ENCODE data around the gene APLP1. TPM values are rescaled to one million over a fixed set of nuclear protein-coding genes. Genes with fewer than 3 reads are reported as not detected.
"Not testable (repeated sequence)": the region's sequence is repeated elsewhere in the genome, so short reads cannot be mapped to it uniquely, and the experiment has no call there.

Gene APLP1
- total RNA-seq, 1 donor from 2014 or later: 11.5 TPM

- no peaks in the 10 kb centered on the region for H3K9me3 Mint-ChIP-seq (ENCODE audit: unreplicated experiment)
- H3K27ac Mint-ChIP-seq (ENCODE audit: unreplicated experiment): no peak overlapping the region
- H3K4me1 Mint-ChIP-seq (ENCODE audit: unreplicated experiment): peaks cover 2% of the 10 kb centered on the region
- no peaks in the 10 kb centered on the region for H3K36me3 Mint-ChIP-seq (ENCODE audit: low read depth, unreplicated experiment)
- H3K4me3 Mint-ChIP-seq (ENCODE audit: unreplicated experiment): no peak overlapping the region
- DNase-seq (ENCODE audit: low spot score): no peak
- TF ChIP-seq CTCF (IDR thresholded peaks at IDR 0.05; ENCODE audit: unreplicated experiment): no peak
- peaks cover 7% of the 10 kb centered on the region for H3K27me3 Mint-ChIP-seq (ENCODE audit: unreplicated experiment)
These were observed 40.8 kb downstream of the APLP1 start for GRCh38 chr19:35908973-35909683.

GRCh38 chr19:35909684-35910035, 41.3 kb downstream of the APLP1 start:
- Mint-ChIP-seq H3K27ac (ENCODE audit: unreplicated experiment) (no peak overlapping the region), H3K9me3 (ENCODE audit: unreplicated experiment) (no peaks in the 10 kb centered on the region), H3K27me3 (ENCODE audit: unreplicated experiment) (peaks cover 4% of the 10 kb centered on the region), H3K4me3 (ENCODE audit: unreplicated experiment) (no peak overlapping the region), H3K4me1 (ENCODE audit: unreplicated experiment) (peaks cover 2% of the 10 kb centered on the region), H3K36me3 (ENCODE audit: low read depth, unreplicated experiment) (no peaks in the 10 kb centered on the region)
- DNase-seq (ENCODE audit: low spot score): no peak
- TF ChIP-seq CTCF (IDR thresholded peaks at IDR 0.05; ENCODE audit: unreplicated experiment): no peak

GRCh38 chr19:35910355-35910754, 42.0 kb downstream of the APLP1 start:
- not testable (repeated sequence) for H3K4me3 Mint-ChIP-seq (ENCODE audit: unreplicated experiment); H3K27me3 Mint-ChIP-seq (ENCODE audit: unreplicated experiment); H3K4me1 Mint-ChIP-seq (ENCODE audit: unreplicated experiment); DNase-seq (ENCODE audit: low spot score); H3K36me3 Mint-ChIP-seq (ENCODE audit: low read depth, unreplicated experiment); H3K9me3 Mint-ChIP-seq (ENCODE audit: unreplicated experiment); H3K27ac Mint-ChIP-seq (ENCODE audit: unreplicated experiment)

- no peak for DNase-seq (ENCODE audit: low spot score)
- H3K27ac Mint-ChIP-seq (ENCODE audit: unreplicated experiment): no peak overlapping the region
These were observed 42.8 kb downstream of the APLP1 start for GRCh38 chr19:35911173-35911572.

GRCh38 chr19:35911790-35912189, 43.4 kb downstream of the APLP1 start:
- no peak for DNase-seq (ENCODE audit: low spot score)
- TF ChIP-seq CTCF (IDR thresholded peaks at IDR 0.05; ENCODE audit: unreplicated experiment): no peak
- no peak overlapping the region for H3K27ac Mint-ChIP-seq (ENCODE audit: unreplicated experiment)
- no peak overlapping the region for H3K4me3 Mint-ChIP-seq (ENCODE audit: unreplicated experiment)
- peaks cover 2% of the 10 kb centered on the region for H3K4me1 Mint-ChIP-seq (ENCODE audit: unreplicated experiment)
- H3K27me3 Mint-ChIP-seq (ENCODE audit: unreplicated experiment): peaks cover 3% of the 10 kb centered on the region
- H3K9me3 Mint-ChIP-seq (ENCODE audit: unreplicated experiment): no peaks in the 10 kb centered on the region
- no peaks in the 10 kb centered on the region for H3K36me3 Mint-ChIP-seq (ENCODE audit: low read depth, unreplicated experiment)

More at GRCh38 chr19:35911173-35911572, 42.8 kb downstream of the APLP1 start:
- Mint-ChIP-seq H3K4me3 (ENCODE audit: unreplicated experiment) (no peak overlapping the region), H3K9me3 (ENCODE audit: unreplicated experiment) (no peaks in the 10 kb centered on the region), H3K27me3 (ENCODE audit: unreplicated experiment) (peaks cover 3% of the 10 kb centered on the region), H3K36me3 (ENCODE audit: low read depth, unreplicated experiment) (no peaks in the 10 kb centered on the region), H3K4me1 (ENCODE audit: unreplicated experiment) (peaks cover 2% of the 10 kb centered on the region)
- no peak for TF ChIP-seq CTCF (IDR thresholded peaks at IDR 0.05; ENCODE audit: unreplicated experiment)

Data from endothelial cell (in vitro differentiated cells).